Thyroid gland (tissue), 4 donors: Measurements from ENCODE around the gene CCR5AS.
"Not testable (repeated sequence)": the region's sequence is repeated elsewhere in the genome, so short reads cannot be mapped to it uniquely, and the experiment has no call there.

Experiments
- DNase-seq, 2 donors: peaks; one replicate each; pipeline ENCODE4 v3.0.0-alpha.2; 2019
- H3K27ac ChIP-seq, 3 donors: fragments of 200-600 bp; sonication (generic); 1 replicate in 2 of 3; 2 replicates in 1 of 3; pipeline ENCODE4 v1.5.1; 2016 to 2019; ENCODE audit warnings: mild to moderate bottlenecking in 1 of 3, moderate library complexity in 1 of 3
- H3K27me3 ChIP-seq: fragments of 200-600 bp; sonication (generic); one replicate; pipeline ENCODE4 v1.5.1; 2019
- H3K36me3 ChIP-seq, 2 donors: fragments of 200-600 bp; sonication (generic); one replicate each; pipeline ENCODE4 v1.5.1; 2016 to 2019
- H3K4me1 ChIP-seq, 2 donors: fragments of 200-600 bp; sonication (generic); one replicate each; pipeline ENCODE4 v1.5.1; 2017 to 2019
- H3K4me3 ChIP-seq, 3 donors: fragments of 200-600 bp; sonication (generic); replicated peaks in 1 of 3; 1 replicate in 2 of 3; 2 replicates in 1 of 3; pipeline ENCODE4 v1.5.1; 2016; ENCODE audit warnings: mild to moderate bottlenecking in 1 of 3
- H3K9me3 ChIP-seq: fragments of 200-600 bp; sonication (generic); one replicate; pipeline ENCODE4 v1.5.1; 2017
- CTCF ChIP-seq, 6 experiments: fragments of 200-600 bp in 3 of 6; fragments of 450-650 bp in 3 of 6; sonication (generic) in 3 of 6; IDR thresholded peaks; one replicate each; pipeline ENCODE4 v1.5.1; 2016 to 2019; ENCODE audit warnings: antibody characterized with exemption in 6 of 6, mild to moderate bottlenecking in 2 of 6, inconsistent platforms in 1 of 6, moderate library complexity in 1 of 6
- POLR2A ChIP-seq, 2 donors: fragments of 450-650 bp; IDR thresholded peaks; one replicate each; pipeline ENCODE4 v1.6.1; 2017; ENCODE audit warnings: antibody characterized with exemption in 2 of 2, mild to moderate bottlenecking in 2 of 2, moderate library complexity in 1 of 2
- WGBS, 2 donors: methylation state at CpG; one replicate each; pipeline ENCODE4 v1.1.5; 2017; 5-methylcytosine and 5-hydroxymethylcytosine counted together
- intact Hi-C: fragments of 100-400 bp; cut with DNase I; formaldehyde crosslinking; loops from one replicate; pipeline ENCODE4 v1.15.1; 2023

CCR5AS gene

GRCh38 chr3:46429250-46429649 is 22.4 kb upstream of the CCR5AS start:
- intact Hi-C loops, result no loop called here
- no peaks in the 10 kb centered on the region for H3K9me3 ChIP-seq
- DNase-seq, result no peak
- H3K4me3 ChIP-seq, result no peak overlapping the region
- no peak overlapping the region for H3K27ac ChIP-seq
- WGBS, 2 donors, result 82 to 91% methylated on average over 5 of the region's 5 CpGs
- no peaks in the 10 kb centered on the region for H3K4me1 ChIP-seq
- H3K36me3 ChIP-seq, result no peaks in the 10 kb centered on the region
- H3K27me3 ChIP-seq, result no peaks in the 10 kb centered on the region
- no peak for TF ChIP-seq CTCF (IDR thresholded peaks at IDR 0.05)
- TF ChIP-seq POLR2A (IDR thresholded peaks at IDR 0.05), result no peak

- Histone ChIP-seq H3K4me1 (no peaks in the 10 kb centered on the region), H3K27me3 (no peaks in the 10 kb centered on the region), H3K4me3 (no peak overlapping the region), H3K36me3 (no peaks in the 10 kb centered on the region), H3K9me3 (no peaks in the 10 kb centered on the region), H3K27ac (no peak overlapping the region)
- intact Hi-C loops, result no loop called here
- no peak for DNase-seq
- TF ChIP-seq CTCF (IDR thresholded peaks at IDR 0.05) (no peak), POLR2A (IDR thresholded peaks at IDR 0.05) (no peak)
- 83 to 88% methylated on average over 10 of the region's 10 CpGs for WGBS, 2 donors
Measured at GRCh38 chr3:46427916-46428833, 21.3 kb upstream of the CCR5AS start.

DNA sequence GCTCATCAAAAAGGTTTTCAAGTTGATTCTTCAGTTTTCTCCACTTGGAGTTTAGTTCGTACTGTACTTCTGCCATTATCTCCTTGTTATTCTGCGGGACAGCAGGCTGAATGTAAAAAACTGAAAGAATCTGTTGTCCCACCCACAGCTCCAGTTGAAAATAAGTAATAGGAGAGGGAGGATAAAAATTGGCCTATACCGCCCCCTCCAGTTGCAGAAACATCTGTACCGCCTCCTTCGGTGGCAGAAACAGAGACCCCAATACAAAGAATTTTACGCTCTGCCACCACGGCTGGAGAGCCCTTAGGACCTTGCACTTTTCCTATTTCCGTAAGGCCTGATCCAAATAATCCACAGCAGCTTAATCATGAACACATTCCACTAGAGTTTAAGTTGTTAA is 20.5 kb upstream of the CCR5AS start:
- H3K4me3 ChIP-seq, H3K27me3 ChIP-seq, H3K4me1 ChIP-seq, DNase-seq, H3K36me3 ChIP-seq, H3K27ac ChIP-seq, intact Hi-C loops, H3K9me3 ChIP-seq: not testable (repeated sequence)
- WGBS, 2 donors, result 77 to 83% methylated on average over 8 of the region's 8 CpGs

- H3K9me3 ChIP-seq, intact Hi-C loops, DNase-seq, H3K36me3 ChIP-seq, H3K27ac ChIP-seq, H3K4me1 ChIP-seq, H3K4me3 ChIP-seq, H3K27me3 ChIP-seq: not testable (repeated sequence)
- 74 to 77% methylated on average over 4 of the region's 4 CpGs for WGBS, 2 donors
Measured at GRCh38 chr3:46426476-46426875, 19.6 kb upstream of the CCR5AS start.

DNA sequence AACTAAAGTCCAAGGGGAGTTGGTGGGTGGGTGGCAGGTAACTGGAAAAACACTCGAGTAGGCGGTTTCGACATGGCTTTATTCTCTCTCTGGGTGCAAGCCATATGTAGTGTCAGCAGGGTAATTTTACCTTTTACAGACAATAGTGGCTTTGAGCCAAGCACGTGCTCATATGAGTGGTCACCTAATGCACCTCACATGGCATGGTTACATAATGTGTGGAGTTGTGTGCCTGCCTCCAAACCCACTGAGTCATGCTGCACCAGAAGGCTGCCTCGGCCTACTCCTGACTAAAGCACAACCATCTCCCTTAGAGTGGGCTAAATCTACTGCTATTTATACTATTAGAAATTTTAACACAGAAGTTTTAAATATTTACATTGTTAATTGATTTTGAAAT is 16.7 kb upstream of the CCR5AS start:
- no peak overlapping the region for H3K4me3 ChIP-seq
- no peaks in the 10 kb centered on the region for H3K4me1 ChIP-seq
- intact Hi-C loops, result no loop called here
- H3K36me3 ChIP-seq, result no peaks in the 10 kb centered on the region
- TF ChIP-seq POLR2A (IDR thresholded peaks at IDR 0.05) (no peak), CTCF (IDR thresholded peaks at IDR 0.05) (no peak)
- 66 to 78% methylated on average over 5 of the region's 5 CpGs for WGBS, 2 donors
- H3K27ac ChIP-seq, result no peak overlapping the region
- H3K27me3 ChIP-seq, result no peaks in the 10 kb centered on the region
- DNase-seq, result peak; percentile 19 to 20
- no peaks in the 10 kb centered on the region for H3K9me3 ChIP-seq

GRCh38 chr3:46422617-46423016 is 15.8 kb upstream of the CCR5AS start:
- Histone ChIP-seq H3K4me1 (no peaks in the 10 kb centered on the region), H3K9me3 (no peaks in the 10 kb centered on the region), H3K4me3 (no peak overlapping the region), H3K27me3 (no peaks in the 10 kb centered on the region), H3K27ac (no peak overlapping the region), H3K36me3 (no peaks in the 10 kb centered on the region)
- intact Hi-C loops, result no loop called here
- DNase-seq, result no peak
- TF ChIP-seq POLR2A (IDR thresholded peaks at IDR 0.05) (no peak), CTCF (IDR thresholded peaks at IDR 0.05) (no peak)
- WGBS, 2 donors, result 98 to 99% methylated on average over 5 to 6 of the region's 6 CpGs
